Bladder microvascular endothelial cell (primary cell): ENCODE results near the gene PRRC2B. TPM values are rescaled to one million over a fixed set of nuclear protein-coding genes. Genes with fewer than 3 reads are reported as not detected.

Experiments used
- total RNA-seq: library from RNA; depleted of rRNA; stranded (reverse); fragments of >200 nt; gene quantifications from 2 replicates; pipeline ENCODE4 v1.2.3, GENCODE V29; 2014

PRRC2B gene
- total RNA-seq, result 37.4 and 108 TPM in 2 replicates

GRCh38 chr9:131393622-131394463 is at the start of gene PRRC2B:
PRRC2B (plus strand) TSS chr9:131394086; CDS start chr9:131430145, 36,059 bp downstream.

GRCh38 chr9:131502781-131503625 is 109.1 kb downstream of the PRRC2B start, which contains the start of gene POMT1:
POMT1 (plus strand) TSS chr9:131502918; CDS start chr9:131504219, 1,301 bp downstream.

DNA sequence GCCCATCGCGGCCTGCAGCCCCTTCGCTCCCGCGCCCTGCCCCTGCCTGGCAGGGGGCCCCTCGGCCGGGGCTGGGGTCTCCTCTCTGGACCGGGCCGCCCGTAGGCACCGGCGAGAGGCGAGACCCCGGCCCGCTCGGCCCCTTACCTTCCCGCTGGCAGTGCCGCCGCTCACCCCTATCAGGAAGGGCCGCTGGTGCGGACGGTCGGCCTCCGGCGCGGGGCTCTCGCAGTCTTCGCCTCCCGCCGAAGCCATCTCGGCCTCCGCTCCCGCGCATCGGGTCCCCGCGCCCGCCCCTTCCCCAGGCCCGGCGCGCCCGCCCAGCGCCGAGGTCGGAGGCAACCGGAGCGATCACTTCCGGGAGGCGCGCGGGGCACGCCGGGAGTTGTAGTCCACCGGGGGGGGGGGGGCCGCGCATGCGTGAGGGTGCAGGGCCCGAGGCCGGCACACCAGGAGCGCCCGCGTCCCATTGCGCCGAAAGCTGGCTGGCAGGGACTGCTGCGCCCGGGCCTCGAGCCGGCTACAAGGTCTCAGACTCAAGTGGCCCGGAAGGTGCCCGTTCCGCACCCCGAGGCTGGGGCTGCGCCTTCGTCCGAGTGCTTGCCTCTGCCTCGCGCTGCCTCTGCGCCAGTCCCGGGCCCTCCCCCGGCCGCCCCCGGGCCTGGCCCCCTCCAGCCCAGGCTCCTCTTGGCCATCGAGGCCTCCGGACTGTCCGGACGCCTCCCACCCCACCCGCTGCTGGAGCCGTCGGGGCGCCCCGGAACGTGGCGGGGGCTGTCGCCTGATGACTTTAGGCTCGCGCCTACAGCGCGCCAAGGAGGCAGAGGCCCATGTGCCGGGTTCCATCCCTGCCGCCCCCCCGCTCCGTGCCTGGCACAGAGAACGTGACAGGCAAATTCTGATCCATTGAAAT is 137.3 kb downstream of the PRRC2B start, which contains the start of gene UCK1:
TSS of gene UCK1 (minus strand) at position 344 of the 913 bp plus-strand sequence. CDS start at position 255, 89 bp downstream.

DNA sequence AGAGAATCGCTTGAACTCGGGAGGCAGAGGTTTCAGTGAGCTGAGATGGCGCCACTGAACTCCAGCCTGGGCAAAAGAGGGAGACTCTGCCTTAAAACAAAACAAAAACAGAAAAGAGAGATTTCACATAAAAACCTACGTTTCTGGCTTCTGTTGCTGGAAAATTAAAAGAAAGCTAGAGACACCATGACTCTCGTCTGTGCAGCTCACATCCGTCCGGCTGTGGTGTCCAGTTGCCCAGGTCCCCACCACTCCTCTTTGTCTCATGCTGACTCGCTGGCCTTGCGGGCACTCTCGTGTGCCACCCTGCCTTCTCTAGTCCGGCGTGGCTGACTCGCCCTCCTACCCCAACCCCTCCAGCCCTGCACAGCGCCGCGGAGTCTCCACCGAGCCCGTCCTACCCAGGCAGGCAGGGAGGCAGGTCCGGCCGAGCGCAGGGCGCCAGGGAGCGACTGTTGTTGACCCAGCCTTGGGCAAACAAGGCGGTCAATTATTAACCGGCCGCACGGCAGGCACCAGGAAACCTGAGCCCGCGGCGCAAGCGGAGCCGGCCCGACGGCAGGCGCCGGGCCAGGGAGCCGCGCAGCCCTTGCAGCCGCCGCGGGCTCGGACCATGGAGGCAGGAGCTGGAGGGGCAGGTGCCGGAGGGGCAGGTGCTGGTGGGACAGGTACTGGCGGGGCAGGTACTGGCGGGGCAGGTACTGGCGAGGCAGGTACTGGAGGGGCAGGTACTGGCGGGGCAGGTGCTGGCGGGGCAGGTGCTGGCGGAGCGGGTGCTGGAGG is 151.3 kb downstream of the PRRC2B start, which contains the start of gene PRRT1B:
TSS of gene PRRT1B (plus strand) at position 521 of the 783 bp plus-strand sequence. CDS start at position 614, 93 bp downstream.

Other genes starting within 250 kb of the PRRC2B start
- 4.7 and 5.3 TPM in 2 replicates for gene FAM78A, start 117.6 kb upstream of the PRRC2B start, total RNA-seq
- 1.8 TPM in 2 replicates for gene PLPP7, start 104.4 kb upstream of the PRRC2B start, total RNA-seq
- gene POMT1, start 108.8 kb downstream of the PRRC2B start, total RNA-seq, result 26.2 and 46.8 TPM in 2 replicates
- 12.6 and 18.2 TPM in 2 replicates for gene UCK1, start 137.2 kb downstream of the PRRC2B start, total RNA-seq
- not detected in 2 replicates for gene PRRT1B, start 151.4 kb downstream of the PRRC2B start, total RNA-seq